Measurements from ENCODE around the gene TNIK. TPM values are rescaled to one million over a fixed set of nuclear protein-coding genes. Genes with fewer than 3 reads are reported as not detected.

TNIK gene
- total and polyA plus RNA-seq, 2 of the 4 experiments (the other 2 are of a cell fraction) = 3.4 to 6.3 TPM

DNA sequence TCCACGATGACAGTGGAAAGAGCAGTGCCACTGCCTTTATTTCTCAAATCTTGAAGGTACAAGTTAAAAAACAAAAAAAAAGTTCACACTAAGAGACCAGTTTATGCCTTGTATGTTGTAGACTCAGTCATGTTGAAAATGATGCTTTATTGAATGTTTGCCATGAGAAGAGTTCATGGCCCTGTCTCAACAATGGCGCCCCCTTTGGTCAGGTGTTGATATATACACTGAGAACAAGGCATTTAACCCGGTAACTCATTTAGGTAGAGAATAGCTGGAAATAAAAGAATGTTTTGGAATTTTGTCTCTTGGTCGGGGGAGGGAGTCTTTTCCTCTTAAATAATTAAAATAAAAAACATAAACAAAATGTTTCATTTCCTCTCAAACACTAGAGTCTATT lies 288.1 kb downstream of the TNIK start:
- peaks cover 3% of the 10 kb centered on the region; the same call in 1 of the 2 replicates for H3K36me3 ChIP-seq (ENCODE audit: control insufficient read depth, insufficient read depth, low read length)
- no peak overlapping the region for H3K27ac ChIP-seq (ENCODE audit: insufficient read depth, low read length)
- no peak overlapping the region for H3K23ac ChIP-seq (ENCODE audit: low read depth, low read length)
- H4K91ac ChIP-seq (ENCODE audit: insufficient read depth, low read depth, low read length) = no peak overlapping the region
- no peaks in the 10 kb centered on the region for H4K20me1 ChIP-seq (ENCODE audit: insufficient read depth, low read length)
- dilution Hi-C loops (cut with HindIII; ENCODE audit: low sequenced_read_pairs, unreplicated experiment) (no loop called here), intact Hi-C loops (cut with micrococcal nuclease) (no loop called here), in situ Hi-C loops (cut with MboI; ENCODE audit: low sequenced_read_pairs) (no loop called here)
- no peaks in the 10 kb centered on the region for H3K9me3 ChIP-seq (ENCODE audit: control insufficient read depth, insufficient read depth, low read length)
- no peak for TF ChIP-seq CEBPB (IDR thresholded peaks at IDR 0.05; ENCODE audit: low read depth, low read length)
- TF ChIP-seq, protein P1, sequence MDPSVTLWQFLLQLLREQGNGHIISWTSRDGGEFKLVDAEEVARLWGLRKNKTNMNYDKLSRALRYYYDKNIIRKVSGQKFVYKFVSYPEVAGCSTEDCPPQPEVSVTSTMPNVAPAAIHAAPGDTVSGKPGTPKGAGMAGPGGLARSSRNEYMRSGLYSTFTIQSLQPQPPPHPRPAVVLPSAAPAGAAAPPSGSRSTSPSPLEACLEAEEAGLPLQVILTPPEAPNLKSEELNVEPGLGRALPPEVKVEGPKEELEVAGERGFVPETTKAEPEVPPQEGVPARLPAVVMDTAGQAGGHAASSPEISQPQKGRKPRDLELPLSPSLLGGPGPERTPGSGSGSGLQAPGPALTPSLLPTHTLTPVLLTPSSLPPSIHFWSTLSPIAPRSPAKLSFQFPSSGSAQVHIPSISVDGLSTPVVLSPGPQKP (IDR thresholded peaks at IDR 0.05; ENCODE audit: borderline replicate concordance, low read depth, low read length) = no peak
- TF ChIP-seq, protein P2, sequence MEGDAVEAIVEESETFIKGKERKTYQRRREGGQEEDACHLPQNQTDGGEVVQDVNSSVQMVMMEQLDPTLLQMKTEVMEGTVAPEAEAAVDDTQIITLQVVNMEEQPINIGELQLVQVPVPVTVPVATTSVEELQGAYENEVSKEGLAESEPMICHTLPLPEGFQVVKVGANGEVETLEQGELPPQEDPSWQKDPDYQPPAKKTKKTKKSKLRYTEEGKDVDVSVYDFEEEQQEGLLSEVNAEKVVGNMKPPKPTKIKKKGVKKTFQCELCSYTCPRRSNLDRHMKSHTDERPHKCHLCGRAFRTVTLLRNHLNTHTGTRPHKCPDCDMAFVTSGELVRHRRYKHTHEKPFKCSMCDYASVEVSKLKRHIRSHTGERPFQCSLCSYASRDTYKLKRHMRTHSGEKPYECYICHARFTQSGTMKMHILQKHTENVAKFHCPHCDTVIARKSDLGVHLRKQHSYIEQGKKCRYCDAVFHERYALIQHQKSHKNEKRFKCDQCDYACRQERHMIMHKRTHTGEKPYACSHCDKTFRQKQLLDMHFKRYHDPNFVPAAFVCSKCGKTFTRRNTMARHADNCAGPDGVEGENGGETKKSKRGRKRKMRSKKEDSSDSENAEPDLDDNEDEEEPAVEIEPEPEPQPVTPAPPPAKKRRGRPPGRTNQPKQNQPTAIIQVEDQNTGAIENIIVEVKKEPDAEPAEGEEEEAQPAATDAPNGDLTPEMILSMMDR (conservative IDR thresholded peaks at IDR 0.05; ENCODE audit: low read depth, low read length) = no peak
- no peak for TF ChIP-seq RAD21 (IDR thresholded peaks at IDR 0.05; ENCODE audit: low read length)
- H3K79me1 ChIP-seq (ENCODE audit: low read depth in 1 of 2, low read length in 2 of 2) = no peaks in the 10 kb centered on the region
- no peak overlapping the region for H3K4me3 ChIP-seq (ENCODE audit: insufficient read depth, low read depth, low read length)
- no peak overlapping the region for H2BK120ac ChIP-seq (ENCODE audit: low read depth, low read length)
- no peak overlapping the region for H3K56ac ChIP-seq (ENCODE audit: extremely low read depth, insufficient read depth, low read length)
- no peak overlapping the region for H2BK15ac ChIP-seq (ENCODE audit: low read depth, low read length)
- H4K5ac ChIP-seq (ENCODE audit: low read depth, low read length) = no peak overlapping the region
- peaks cover 9% of the 10 kb centered on the region; the same call in 1 of the 2 replicates for H3K9me1 ChIP-seq (ENCODE audit: insufficient read depth, low read length)
- no peak overlapping the region for H2AK9ac ChIP-seq (replicated peaks; ENCODE audit: low read depth, low read length, poor library complexity)
- no peak overlapping the region for H3K4ac ChIP-seq (ENCODE audit: low read depth, low read length)
- ChIA-PET CTCF (interaction anchor here (0.8 kb wide), 1 partner anchor 349 kb away, joined by 3 read pairs; no protein-coding TSS in a partner anchor), POLR2A (ENCODE audit: unreplicated experiment) (no interaction called here)
- DNase-seq (no peak), ATAC-seq (ENCODE audit: low read depth) (no peak)
- H2BK5ac ChIP-seq (ENCODE audit: low read depth, low read length, poor library complexity, severe bottlenecking) = no peak overlapping the region
- no peaks in the 10 kb centered on the region for H3K27me3 ChIP-seq (ENCODE audit: control insufficient read depth, insufficient read depth, low read length)
- no CpG with 5 or more reads among the region's 4 CpGs for WGBS, 2 experiments (ENCODE audit: extremely low coverage in 2 of 2, insufficient read length in 1 of 2)
- no peak overlapping the region for H2AFZ ChIP-seq (replicated peaks; ENCODE audit: low read length, poor library complexity)
- H4K8ac ChIP-seq (ENCODE audit: low read depth in 2 of 2, low read length in 2 of 2) = no peak overlapping the region
- no peak overlapping the region for H2BK20ac ChIP-seq (ENCODE audit: low read depth, low read length)
- no TSS peak for BruUV-seq (replicated peaks)
- H3K4me1 ChIP-seq (ENCODE audit: control insufficient read depth, insufficient read depth, low read length) = peaks cover 8% of the 10 kb centered on the region
- no peak overlapping the region for H3K18ac ChIP-seq (ENCODE audit: low read depth, low read length)
- no peak overlapping the region for H3K14ac ChIP-seq (replicated peaks; ENCODE audit: low read depth, low read length)
- no peak overlapping the region for H2AK5ac ChIP-seq (ENCODE audit: low read depth, low read length)
- H3K9ac ChIP-seq (ENCODE audit: low read depth, low read length) = no peak overlapping the region
- no peak overlapping the region for H3K4me2 ChIP-seq (ENCODE audit: low read depth, low read length)

Measured in IMR-90 (cell line).